TTC549 (cell line): Measurements from ENCODE around the gene NOC2L.
"Not testable (repeated sequence)": the region's sequence is repeated elsewhere in the genome, so short reads cannot be mapped to it uniquely, and the experiment has no call there.

ENCODE experiments used
- FAIRE-seq: peaks from 2 replicates; lab custom pipeline; 2012; peaks lifted over from hg19 to GRCh38; lab: Jason Lieb, UNC

The NOC2L gene

GRCh38 chr1:958823-959730 is at the start of gene NOC2L:
Gene NOC2L, minus strand, starts transcription at chr1:959256. Its CDS starts 16 bp downstream, at chr1:959240.
- no peak for FAIRE-seq

- no peak for FAIRE-seq
Measured at GRCh38 chr1:1006305-1007159, 47.5 kb upstream of the NOC2L start.

GRCh38 chr1:1005774-1006304 is 46.8 kb upstream of the NOC2L start:
- no peak for FAIRE-seq

- no peak for FAIRE-seq
Measured at GRCh38 chr1:1004780-1005697, 46.0 kb upstream of the NOC2L start.

- FAIRE-seq = no peak
Measured at GRCh38 chr1:1004420-1004779, 45.3 kb upstream of the NOC2L start.

GRCh38 chr1:1003618-1004419 is 44.8 kb upstream of the NOC2L start:
- no peak for FAIRE-seq

- no peak for FAIRE-seq
Measured at GRCh38 chr1:1001057-1001783, 42.2 kb upstream of the NOC2L start.

- no peak for FAIRE-seq
Measured at GRCh38 chr1:1000357-1001056, 41.5 kb upstream of the NOC2L start.

- no peak for FAIRE-seq
Measured at GRCh38 chr1:999725-1000356, 40.8 kb upstream of the NOC2L start, which contains the start of gene HES4. Gene HES4, minus strand, starts transcription at chr1:1000097. Its CDS starts 124 bp downstream, at chr1:999973.

- FAIRE-seq = no peak
Measured at GRCh38 chr1:998995-999724, 40.1 kb upstream of the NOC2L start.

- FAIRE-seq = no peak
Measured at GRCh38 chr1:998745-998994, 39.6 kb upstream of the NOC2L start.

GRCh38 chr1:997993-998744 is 39.1 kb upstream of the NOC2L start:
- no peak for FAIRE-seq

- FAIRE-seq = no peak
Measured at GRCh38 chr1:997713-997992, 38.6 kb upstream of the NOC2L start.

GRCh38 chr1:996851-997712 is 38.0 kb upstream of the NOC2L start:
- no peak for FAIRE-seq

- no peak for FAIRE-seq
Measured at GRCh38 chr1:995665-996633, 36.9 kb upstream of the NOC2L start.

GRCh38 chr1:994546-994945 is 35.5 kb upstream of the NOC2L start:
- not testable (repeated sequence) for FAIRE-seq
